Stimulated activated CD4-positive, alpha-beta T cell treated with anti-CD3 and anti-CD28 coated beads, Interleukin-4, amount 100 ng/mL, for 4 hours (primary cell): ENCODE data around the gene CMYA5.

Experiments
- DNase-seq, 2 experiments: peaks; one replicate each; pipeline ENCODE4 v3.0.0-alpha.2; 2020

Gene CMYA5

GRCh38 chr5:79841172-79841571 is 151.5 kb downstream of the CMYA5 start:
- DNase-seq = no peak

GRCh38 chr5:79842006-79842881 is 152.6 kb downstream of the CMYA5 start:
- no peak for DNase-seq

- no peak for DNase-seq
These were observed 153.4 kb downstream of the CMYA5 start for GRCh38 chr5:79842991-79843390.

DNA sequence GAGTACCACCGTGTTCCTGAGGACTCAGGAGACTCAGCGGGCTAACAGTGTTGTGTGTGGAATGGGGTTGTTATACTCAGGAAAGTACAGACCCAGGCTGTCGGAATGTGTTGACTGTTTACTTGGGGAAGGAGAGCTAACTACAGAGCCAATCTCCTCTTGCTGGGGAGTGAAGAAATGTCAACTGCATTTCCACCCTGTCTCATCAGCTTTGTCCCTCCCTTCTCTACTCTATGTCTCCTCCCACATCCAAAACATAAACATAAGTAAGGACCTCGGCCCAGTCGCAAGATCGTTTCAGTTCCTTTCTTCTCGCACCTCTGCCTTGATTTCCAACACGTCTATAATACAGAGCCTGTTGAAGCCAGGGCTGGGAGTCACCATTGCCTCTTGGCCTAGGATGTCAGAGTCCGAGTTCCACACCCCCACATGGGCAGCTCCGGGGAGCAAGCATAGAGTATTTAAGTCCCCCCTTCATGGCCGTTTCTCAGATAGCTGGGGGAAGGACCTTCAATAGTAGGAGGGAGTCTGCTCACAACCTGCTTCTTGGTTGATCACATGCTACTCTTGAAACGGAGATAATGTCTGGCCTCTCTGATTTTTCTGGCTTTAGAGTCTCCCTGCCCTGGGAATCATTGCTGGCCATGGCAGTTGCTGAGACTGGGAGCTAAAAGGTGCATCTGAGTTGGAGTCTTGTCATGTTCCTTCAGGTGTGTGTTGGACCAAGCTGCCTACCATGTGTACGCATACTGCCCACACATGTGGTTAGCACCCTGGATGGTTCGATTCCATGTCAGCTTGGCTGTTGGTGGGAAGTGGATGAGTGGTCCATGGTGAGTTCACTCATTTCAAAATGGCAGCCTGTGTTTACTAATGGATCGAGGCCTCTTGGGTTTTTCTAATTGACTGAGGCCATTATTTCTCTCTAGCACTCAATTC is 154.1 kb downstream of the CMYA5 start:
- DNase-seq = no peak

- no peak for DNase-seq
These were observed 154.9 kb downstream of the CMYA5 start for GRCh38 chr5:79844571-79844970.

GRCh38 chr5:79845448-79846197 is 156.0 kb downstream of the CMYA5 start:
- no peak for DNase-seq

DNA sequence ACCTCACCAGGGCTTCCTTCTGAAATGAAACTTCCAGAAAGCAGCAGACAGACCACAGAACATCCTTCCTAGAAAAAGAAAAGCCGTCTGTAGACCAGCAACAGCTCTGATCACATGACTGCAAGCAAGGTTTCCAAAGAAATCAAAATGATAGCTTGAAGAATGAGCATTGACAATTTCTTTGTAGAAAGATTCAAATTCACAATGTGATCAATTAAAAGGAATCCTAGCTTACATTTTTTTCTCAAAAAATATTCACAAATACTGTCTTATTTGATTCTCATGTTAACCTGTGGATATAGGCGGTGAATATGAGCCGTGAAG is 156.5 kb downstream of the CMYA5 start:
- no peak for DNase-seq

DNA sequence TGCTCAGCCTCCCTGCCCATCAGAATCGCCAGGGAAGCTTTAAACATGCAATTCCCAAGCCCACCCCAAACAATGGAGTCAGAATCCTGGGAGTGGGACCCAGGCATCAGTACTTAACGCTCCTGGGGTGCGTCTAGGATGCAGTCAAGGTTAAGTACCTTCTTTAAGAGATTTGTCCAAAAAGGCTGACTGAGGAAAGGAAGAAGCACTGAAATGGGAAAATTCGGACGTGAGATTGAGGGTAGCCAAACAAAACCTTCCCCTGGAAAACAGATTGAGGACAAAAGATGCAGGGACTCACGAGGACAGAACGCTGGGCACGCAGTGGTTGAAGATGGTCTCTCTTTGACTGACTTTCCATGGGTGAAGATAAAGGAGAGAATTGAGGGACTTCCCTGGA is 157.9 kb downstream of the CMYA5 start:
- no peak for DNase-seq

GRCh38 chr5:79849061-79849460 is 159.4 kb downstream of the CMYA5 start:
- no peak for DNase-seq
